B cell (primary cell): ENCODE data around the gene PLXNB2. TPM values are rescaled to one million over a fixed set of nuclear protein-coding genes. Genes with fewer than 3 reads are reported as not detected.

ENCODE experiments used
- ATAC-seq: fragments of 200-7000 bp; cut with Tn5 transposase; one replicate; pipeline ENCODE4 v1.10.0; 2021; ENCODE audit warnings: low read depth, mild to moderate bottlenecking, moderate number of reproducible peaks, moderate library complexity
- CTCF ChIA-PET: fragments of 350-600 bp; sonication (Branson Sonifier 250); formaldehyde crosslinking; loops from one replicate; lab custom pipeline; 2021; ENCODE audit warnings: antibody characterized with exemption, inconsistent platforms; lab: Charles Lee
- POLR2A ChIA-PET: fragments of 350-600 bp; sonication (Branson Sonifier 250); formaldehyde crosslinking; loops from one replicate; lab custom pipeline; 2021; ENCODE audit warnings: antibody characterized with exemption; lab: Charles Lee
- DNase-seq: peaks from one replicate; pipeline ENCODE4 v3.0.0; 2013
- H2AFZ ChIP-seq: 2 replicates; pipeline ENCODE4 v1.6.1; 2012; ENCODE audit warnings: mild to moderate bottlenecking, low read depth, low read length; ENCODE audit not compliant: insufficient read depth, poor library complexity, severe bottlenecking
- H3K27ac ChIP-seq, 2 donors: 1 replicate in 1 of 2; 2 replicates in 1 of 2; pipeline ENCODE4 v1.5.1; 2012 to 2013; ENCODE audit warnings: low read length in 2 of 2, mild to moderate bottlenecking in 2 of 2, moderate library complexity in 1 of 2
- H3K27me3 ChIP-seq, 4 experiments: fragments of 200-600 bp in 1 of 4; sonication (generic) in 1 of 4; replicated peaks in 1 of 4; 1 replicate in 2 of 4; 2 replicates in 2 of 4; pipeline versions ENCODE4 v1.6.1 to v1.7.0; 2013 to 2016; ENCODE audit warnings: low read length in 3 of 4, mild to moderate bottlenecking in 2 of 4, mixed read lengths in 1 of 4, moderate library complexity in 1 of 4; ENCODE audit not compliant: insufficient read depth in 4 of 4, control insufficient read depth in 3 of 4; ENCODE audit errors: control extremely low read depth in 1 of 4
- H3K36me3 ChIP-seq, 2 experiments: replicated peaks in 1 of 2; 1 replicate in 1 of 2; 2 replicates in 1 of 2; pipeline versions ENCODE4 v1.6.1 to v1.7.1; 2013; ENCODE audit warnings: low read length in 1 of 2; ENCODE audit not compliant: insufficient read depth in 2 of 2, control insufficient read depth in 1 of 2; ENCODE audit errors: control extremely low read depth in 1 of 2, extremely low read depth in 1 of 2
- H3K4me1 ChIP-seq, 2 donors: fragments of 200-600 bp in 1 of 2; sonication (generic) in 1 of 2; 1 replicate in 1 of 2; 2 replicates in 1 of 2; pipeline versions ENCODE4 v1.5.1 to v1.6.1; 2013 to 2017; ENCODE audit warnings: low read length in 2 of 2; ENCODE audit not compliant: control insufficient read depth in 2 of 2, insufficient read depth in 2 of 2
- H3K4me2 ChIP-seq: replicated peaks from 2 replicates; pipeline ENCODE3; 2012; ENCODE audit warnings: mild to moderate bottlenecking, low read depth, low read length; ENCODE audit not compliant: poor library complexity, severe bottlenecking
- H3K4me3 ChIP-seq, 5 experiments: fragments of 200-600 bp in 1 of 5; sonication (generic) in 1 of 5; 1 replicate in 3 of 5; 2 replicates in 2 of 5; pipeline versions ENCODE4 v1.5.1 to v1.7.0; 2011 to 2016; ENCODE audit warnings: low read length in 4 of 5, mild to moderate bottlenecking in 4 of 5, low read depth in 2 of 5, control low read depth in 1 of 5, moderate library complexity in 1 of 5; ENCODE audit not compliant: insufficient read depth in 1 of 5; ENCODE audit errors: control extremely low read depth in 1 of 5, extremely low read depth in 1 of 5
- H3K79me2 ChIP-seq: fragments of 200-600 bp; sonication (generic); one replicate; pipeline ENCODE4 v1.6.0; 2016; ENCODE audit warnings: low read length; ENCODE audit not compliant: control insufficient read depth, insufficient read depth
- H3K9ac ChIP-seq: fragments of 200-600 bp; sonication (generic); 2 replicates; pipeline ENCODE4 v1.6.1; 2017; ENCODE audit warnings: mild to moderate bottlenecking, low read length, moderate library complexity
- H3K9me3 ChIP-seq, 3 donors: one replicate each; pipeline versions ENCODE4 v1.6.1 to v1.7.1; 2013; ENCODE audit warnings: low read length in 2 of 3; ENCODE audit not compliant: control insufficient read depth in 2 of 3, insufficient read depth in 1 of 3; ENCODE audit errors: control extremely low read depth in 1 of 3
- H4K20me1 ChIP-seq: 2 replicates; pipeline ENCODE4 v1.6.0; 2012; ENCODE audit warnings: mild to moderate bottlenecking, low read length; ENCODE audit not compliant: insufficient read depth, control insufficient read depth, poor library complexity, severe bottlenecking
- H3K27ac Mint-ChIP-seq: one replicate; pipeline ENCODE4 v1.8.0; 2021; ENCODE audit warnings: mixed read lengths
- H3K27me3 Mint-ChIP-seq: one replicate; pipeline ENCODE4 v1.8.0; 2021; ENCODE audit warnings: mixed read lengths
- H3K4me1 Mint-ChIP-seq: one replicate; pipeline ENCODE4 v1.8.0; 2021; ENCODE audit warnings: mixed read lengths
- H3K4me3 Mint-ChIP-seq: one replicate; pipeline ENCODE4 v1.8.0; 2021; ENCODE audit warnings: mixed read lengths
- H3K9me3 Mint-ChIP-seq: one replicate; pipeline ENCODE4 v1.8.0; 2022; ENCODE audit warnings: mixed read lengths; ENCODE audit not compliant: insufficient read depth
- CTCF ChIP-seq: fragments of 200-600 bp; IDR thresholded peaks from one replicate; pipeline ENCODE4 v1.8.0; 2022; ENCODE audit warnings: antibody characterized with exemption, mild to moderate bottlenecking
- EZH2 ChIP-seq: IDR thresholded peaks from 2 replicates; pipeline ENCODE4 v1.6.1; 2012; ENCODE audit warnings: borderline replicate concordance, low read depth, mild to moderate bottlenecking, moderate library complexity, low read length; ENCODE audit not compliant: insufficient read depth, poor library complexity, severe bottlenecking
- WGBS: methylation state at CpG from one replicate; pipeline ENCODE4 v1.1.5; 2013; ENCODE audit warnings: missing lambda C conversion rate; ENCODE audit not compliant: insufficient coverage; 5-methylcytosine and 5-hydroxymethylcytosine counted together
- intact Hi-C: fragments of 100-400 bp; cut with micrococcal nuclease; formaldehyde crosslinking; loops from one replicate; pipeline ENCODE4 v1.10.0; 2022
- polyA plus RNA-seq: library from polyadenylated mRNA; depleted of rRNA; stranded (reverse); fragments of >200 nt; gene quantifications from 2 replicates; pipeline ENCODE4 v1.2.3, GENCODE V29; 2012
- total RNA-seq, 2 donors: library from RNA; stranded (reverse); fragments of 120-200 nt in 1 of 2; gene quantifications; 1 replicate in 1 of 2; 2 replicates in 1 of 2; pipeline versions ENCODE4 v1.2.3 to v1.2.4, GENCODE V29; 2013 to 2022

The PLXNB2 gene
- total and polyA plus RNA-seq, 2 donors (not counting 1 experiment from before 2014, with no cell fraction given): 5.2 to 31.4 TPM

- intact Hi-C loops: no loop called here
Measured at GRCh38 chr22:50303848-50304527, 3.5 kb downstream of the PLXNB2 start.

More at GRCh38 chr22:50303848-50304527, 3.5 kb downstream of the PLXNB2 start:
- CTCF ChIA-PET: interaction anchor here (0.9 to 3.1 kb wide), 8 partner anchors 9 to 38 kb away, joined by 3 to 19 read pairs (median 6); partner anchors contain the start of gene DENND6B
- WGBS: 28% methylated on average over 11 of the region's 11 CpGs
- TF ChIP-seq EZH2 (no peak), CTCF (no peak)
- Histone ChIP-seq H3K79me2 (no peaks in the 10 kb centered on the region), H3K27me3 (peaks cover 0 to 31% (median 7%) of the 10 kb centered on the region in 4 experiments), H2AFZ (no peak overlapping the region), H3K4me3 (no peak overlapping the region), H3K4me2 (peak overlapping the region; percentile 95), H3K9ac (peak overlapping the region; percentile 31), H3K36me3 (no peaks in the 10 kb centered on the region), H3K27ac (peak overlapping the region in 1 of 2 donors; percentile 34), H3K9me3 (peaks cover 0 to 7% (median 0%) of the 10 kb centered on the region in 3 donors), H3K4me1 (peaks cover 85 to 89% of the 10 kb centered on the region in 2 donors), H4K20me1 (no peaks in the 10 kb centered on the region)
- peaks cover 5% of the 10 kb centered on the region for H3K27me3 Mint-ChIP-seq
- H3K4me3 Mint-ChIP-seq: peak overlapping the region; percentile 78
- peak overlapping the region; percentile 82 for H3K27ac Mint-ChIP-seq
- peaks cover 58% of the 10 kb centered on the region for H3K4me1 Mint-ChIP-seq
- no peaks in the 10 kb centered on the region for H3K9me3 Mint-ChIP-seq
- POLR2A ChIA-PET: interaction anchor here (0.5 to 7.5 kb wide), 3 partner anchors 10 to 166 kb away, joined by 3 to 61 read pairs (median 53); no protein-coding TSS in a partner anchor
- ATAC-seq (peak; percentile 20), DNase-seq (peak; percentile 62)
